ENCODE data around the gene MACROH2A1. TPM values are rescaled to one million over a fixed set of nuclear protein-coding genes. Genes with fewer than 3 reads are reported as not detected.

The MACROH2A1 gene
- total RNA-seq, 4 donors from 2014 or later, result 278 to 355 (median 319) TPM

GRCh38 chr5:135329066-135329912 lies 69.7 kb downstream of the MACROH2A1 start:
- 86 to 95% methylated on average over 4 to 6 of the region's 16 CpGs for WGBS, 2 donors
- Histone ChIP-seq H3K36me3 (peaks cover 0 to 28% (median 0%) of the 10 kb centered on the region in 3 donors), H3K27ac (peak overlapping the region in 2 of 4 donors; percentile 79 to 83), H3K9me3 (no peaks in the 10 kb centered on the region), H3K4me1 (peaks cover 24 to 98% (median 25%) of the 10 kb centered on the region in 3 donors), H3K4me3 (no peak overlapping the region), H3K27me3 (no peaks in the 10 kb centered on the region)
- intact Hi-C loops (cut with DNase I), result loop anchor here (10.0 kb wide), 1 partner anchor 114 kb away; no protein-coding TSS in a partner anchor
- TF ChIP-seq POLR2A (IDR thresholded peaks at IDR 0.05), result no peak
- TF ChIP-seq, protein P1, sequence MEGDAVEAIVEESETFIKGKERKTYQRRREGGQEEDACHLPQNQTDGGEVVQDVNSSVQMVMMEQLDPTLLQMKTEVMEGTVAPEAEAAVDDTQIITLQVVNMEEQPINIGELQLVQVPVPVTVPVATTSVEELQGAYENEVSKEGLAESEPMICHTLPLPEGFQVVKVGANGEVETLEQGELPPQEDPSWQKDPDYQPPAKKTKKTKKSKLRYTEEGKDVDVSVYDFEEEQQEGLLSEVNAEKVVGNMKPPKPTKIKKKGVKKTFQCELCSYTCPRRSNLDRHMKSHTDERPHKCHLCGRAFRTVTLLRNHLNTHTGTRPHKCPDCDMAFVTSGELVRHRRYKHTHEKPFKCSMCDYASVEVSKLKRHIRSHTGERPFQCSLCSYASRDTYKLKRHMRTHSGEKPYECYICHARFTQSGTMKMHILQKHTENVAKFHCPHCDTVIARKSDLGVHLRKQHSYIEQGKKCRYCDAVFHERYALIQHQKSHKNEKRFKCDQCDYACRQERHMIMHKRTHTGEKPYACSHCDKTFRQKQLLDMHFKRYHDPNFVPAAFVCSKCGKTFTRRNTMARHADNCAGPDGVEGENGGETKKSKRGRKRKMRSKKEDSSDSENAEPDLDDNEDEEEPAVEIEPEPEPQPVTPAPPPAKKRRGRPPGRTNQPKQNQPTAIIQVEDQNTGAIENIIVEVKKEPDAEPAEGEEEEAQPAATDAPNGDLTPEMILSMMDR (IDR thresholded peaks at IDR 0.05), result no peak
- DNase-seq, result no peak

DNA sequence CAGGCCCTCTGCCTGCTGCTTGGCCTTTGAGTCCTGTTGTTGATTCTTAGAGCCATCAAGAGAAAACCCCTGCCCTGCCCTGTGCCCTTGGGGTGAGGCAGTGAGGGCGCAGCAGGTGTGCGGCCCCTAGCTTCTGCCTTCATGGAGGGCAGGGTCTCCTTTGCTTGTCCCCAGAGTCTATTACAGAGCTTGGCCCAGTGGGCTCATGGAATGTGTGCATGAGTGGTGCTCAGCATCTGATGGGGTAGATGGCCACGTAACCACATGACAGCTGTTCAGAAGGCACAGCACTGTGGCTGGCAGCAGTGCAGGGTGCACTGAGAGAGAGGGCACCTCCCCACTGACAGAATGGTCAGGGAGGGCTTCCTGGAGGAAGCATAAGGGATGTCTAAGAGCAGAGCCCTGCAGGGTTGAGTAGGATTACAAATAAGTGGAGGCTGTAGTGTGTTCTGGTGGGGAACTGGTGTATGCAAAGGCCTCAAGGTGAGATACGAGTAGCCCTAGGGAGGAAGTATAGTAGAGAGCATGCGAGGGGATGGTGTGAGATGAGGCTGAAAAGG lies 70.8 kb downstream of the MACROH2A1 start:
- no peak for DNase-seq
- Histone ChIP-seq H3K9me3 (no peaks in the 10 kb centered on the region), H3K4me3 (no peak overlapping the region), H3K27ac (no peak overlapping the region), H3K4me1 (peaks cover 24 to 94% (median 25%) of the 10 kb centered on the region in 3 donors), H3K36me3 (peaks cover 0 to 17% (median 0%) of the 10 kb centered on the region in 3 donors), H3K27me3 (no peaks in the 10 kb centered on the region)
- TF ChIP-seq, protein P1 (IDR thresholded peaks at IDR 0.05), result no peak
- no peak for TF ChIP-seq POLR2A (IDR thresholded peaks at IDR 0.05)
- WGBS, 2 donors, result 95 to 98% methylated on average over 2 to 3 of the region's 5 CpGs
- intact Hi-C loops (cut with DNase I), result loop anchor here (10.0 kb wide), 1 partner anchor 113 kb away; no protein-coding TSS in a partner anchor

GRCh38 chr5:135327429-135328127 lies 71.5 kb downstream of the MACROH2A1 start:
- Histone ChIP-seq H3K4me1 (peaks cover 24 to 87% (median 25%) of the 10 kb centered on the region in 3 donors), H3K4me3 (no peak overlapping the region), H3K27ac (no peak overlapping the region), H3K36me3 (peaks cover 0 to 11% (median 0%) of the 10 kb centered on the region in 3 donors), H3K9me3 (no peaks in the 10 kb centered on the region), H3K27me3 (no peaks in the 10 kb centered on the region)
- DNase-seq, result no peak
- 92 to 96% methylated on average over 6 to 10 of the region's 12 CpGs for WGBS, 2 donors
- TF ChIP-seq, protein P1 (IDR thresholded peaks at IDR 0.05), result no peak
- no peak for TF ChIP-seq POLR2A (IDR thresholded peaks at IDR 0.05)
- intact Hi-C loops (cut with DNase I), result loop anchor here (10.0 kb wide), 1 partner anchor 113 kb away; no protein-coding TSS in a partner anchor

DNA sequence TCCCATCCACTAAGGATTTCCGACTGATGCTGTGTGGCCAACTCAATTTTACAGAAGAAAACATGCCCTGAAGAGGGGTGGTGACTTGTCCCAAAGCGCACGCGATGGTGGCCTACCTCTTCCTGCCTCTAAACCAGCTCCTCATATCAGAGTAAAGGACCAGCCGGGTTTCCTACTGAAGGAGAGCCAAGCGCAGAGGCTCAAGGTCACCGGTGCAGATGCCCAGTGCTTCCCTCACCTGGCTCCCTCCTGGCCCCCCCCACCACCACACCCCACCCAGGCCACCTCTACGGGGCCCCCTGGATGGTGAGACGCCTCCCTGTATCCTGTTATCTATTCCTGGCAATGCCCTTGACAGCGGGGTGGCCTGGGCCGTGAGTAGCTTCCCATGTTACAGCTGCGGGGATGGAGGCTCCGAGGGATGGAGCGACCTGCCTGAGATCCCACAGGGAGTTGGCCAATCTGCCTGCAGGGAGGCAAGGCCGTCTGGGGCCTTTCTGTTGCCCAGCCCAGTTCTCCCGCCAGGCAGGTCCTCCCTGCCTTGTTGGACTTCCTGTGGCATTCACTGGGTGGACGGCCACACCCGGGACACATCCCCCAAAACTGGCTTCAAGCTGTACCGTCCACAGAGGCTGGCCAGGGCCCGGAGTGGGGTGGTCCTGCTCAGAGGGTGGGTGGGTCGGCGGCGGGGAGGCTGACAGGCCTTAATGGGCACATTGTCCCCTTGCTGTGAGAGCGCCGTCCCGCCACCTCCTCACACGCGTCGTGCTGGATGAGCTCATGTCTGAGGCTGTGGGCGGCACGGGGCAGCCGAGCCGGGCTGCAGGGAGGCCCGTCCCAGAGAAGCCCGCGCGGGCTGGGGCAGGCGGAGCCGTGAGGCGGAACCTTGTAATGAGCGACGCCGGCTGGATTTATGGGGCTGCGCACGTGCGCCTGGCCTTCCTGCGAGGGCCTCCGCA lies 72.5 kb downstream of the MACROH2A1 start:
- WGBS, 2 donors, result 90 to 93% methylated on average over 5 to 15 of the region's 48 CpGs
- DNase-seq, result no peak
- Histone ChIP-seq H3K9me3 (no peaks in the 10 kb centered on the region), H3K4me3 (no peak overlapping the region), H3K36me3 (peaks cover 0 to 8% (median 0%) of the 10 kb centered on the region in 3 donors), H3K4me1 (peaks cover 20 to 77% (median 22%) of the 10 kb centered on the region in 3 donors), H3K27me3 (no peaks in the 10 kb centered on the region), H3K27ac (peak overlapping the region in 3 of 4 donors; percentile 40 to 81 (median 79))
- intact Hi-C loops (cut with DNase I), result loop anchor here (10.0 kb wide), 1 partner anchor 112 kb away; no protein-coding TSS in a partner anchor
- TF ChIP-seq POLR2A (IDR thresholded peaks at IDR 0.05), result no peak
- TF ChIP-seq, protein P1 (IDR thresholded peaks at IDR 0.05), result no peak
